Choroid plexus epithelial cell (primary cell): ENCODE data around the gene TBC1D10A.
"Not testable (repeated sequence)": the region's sequence is repeated elsewhere in the genome, so short reads cannot be mapped to it uniquely, and the experiment has no call there.

Source experiments
- DNase-seq: peaks from one replicate; pipeline ENCODE4 v3.0.0-alpha.2; 2010; ENCODE audit warnings: low read depth
- H3K4me3 ChIP-seq: 2 replicates; pipeline ENCODE4 v1.5.1; 2011; ENCODE audit warnings: low read depth, mild to moderate bottlenecking, control low read depth, low read length, moderate library complexity
- TF ChIP-seq, protein P1 (sequence below): conservative IDR thresholded peaks from 2 replicates; pipeline ENCODE4 v1.5.1; 2011; ENCODE audit warnings: low read depth, mild to moderate bottlenecking, control low read depth, inconsistent platforms, low read length, moderate library complexity

TBC1D10A gene

DNA sequence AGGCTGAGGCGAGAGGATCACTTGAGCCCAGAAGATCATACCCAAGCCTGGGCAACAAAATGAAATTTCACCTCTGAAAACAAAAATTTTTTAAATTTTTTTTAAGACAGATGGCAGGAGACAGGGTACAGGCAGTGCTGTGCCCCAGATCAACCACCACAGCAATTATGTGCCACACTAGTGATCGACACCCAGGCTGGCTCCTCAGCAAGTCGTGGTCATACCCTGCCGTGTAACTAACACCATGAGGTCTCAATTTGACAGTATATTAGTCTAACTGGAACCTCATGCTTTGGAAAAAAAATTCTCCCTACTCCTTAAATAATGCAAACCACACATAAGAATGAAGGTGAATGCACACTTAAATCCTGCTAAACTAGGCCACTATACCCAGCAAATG is 21.7 kb upstream of the TBC1D10A start:
- TF ChIP-seq, protein P1, sequence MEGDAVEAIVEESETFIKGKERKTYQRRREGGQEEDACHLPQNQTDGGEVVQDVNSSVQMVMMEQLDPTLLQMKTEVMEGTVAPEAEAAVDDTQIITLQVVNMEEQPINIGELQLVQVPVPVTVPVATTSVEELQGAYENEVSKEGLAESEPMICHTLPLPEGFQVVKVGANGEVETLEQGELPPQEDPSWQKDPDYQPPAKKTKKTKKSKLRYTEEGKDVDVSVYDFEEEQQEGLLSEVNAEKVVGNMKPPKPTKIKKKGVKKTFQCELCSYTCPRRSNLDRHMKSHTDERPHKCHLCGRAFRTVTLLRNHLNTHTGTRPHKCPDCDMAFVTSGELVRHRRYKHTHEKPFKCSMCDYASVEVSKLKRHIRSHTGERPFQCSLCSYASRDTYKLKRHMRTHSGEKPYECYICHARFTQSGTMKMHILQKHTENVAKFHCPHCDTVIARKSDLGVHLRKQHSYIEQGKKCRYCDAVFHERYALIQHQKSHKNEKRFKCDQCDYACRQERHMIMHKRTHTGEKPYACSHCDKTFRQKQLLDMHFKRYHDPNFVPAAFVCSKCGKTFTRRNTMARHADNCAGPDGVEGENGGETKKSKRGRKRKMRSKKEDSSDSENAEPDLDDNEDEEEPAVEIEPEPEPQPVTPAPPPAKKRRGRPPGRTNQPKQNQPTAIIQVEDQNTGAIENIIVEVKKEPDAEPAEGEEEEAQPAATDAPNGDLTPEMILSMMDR: no peak
- no peak for DNase-seq
- H3K4me3 ChIP-seq: no peak overlapping the region

DNA sequence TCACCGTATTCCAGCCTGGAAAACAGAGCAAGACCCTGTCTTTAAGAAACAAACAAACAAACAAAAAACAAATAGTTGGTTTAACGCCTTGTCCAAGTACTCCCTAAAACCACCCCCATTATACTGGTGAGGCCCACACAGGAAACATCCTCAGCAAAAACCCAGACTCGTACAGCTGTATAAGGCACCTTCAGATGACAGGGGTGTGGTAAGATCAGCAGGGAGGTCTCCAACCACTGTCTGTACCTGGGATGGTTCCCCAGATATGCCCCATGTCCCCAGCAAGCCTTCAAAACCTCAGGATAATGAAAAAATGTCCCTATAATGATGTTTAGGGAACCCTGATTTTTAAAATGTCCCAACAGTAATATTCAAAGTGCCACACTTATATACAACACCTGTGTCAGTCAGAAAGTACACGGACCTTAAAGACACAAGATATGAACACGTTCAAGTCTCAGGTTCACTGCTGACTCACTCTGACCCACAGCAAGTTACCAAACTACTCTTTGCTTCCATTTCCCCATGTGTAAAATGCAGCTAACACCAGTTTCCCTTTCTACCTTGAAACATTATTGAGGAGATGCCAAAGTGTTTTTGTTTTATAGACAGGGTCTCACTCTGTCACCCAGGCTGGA is 20.6 kb upstream of the TBC1D10A start:
- H3K4me3 ChIP-seq: no peak overlapping the region
- no peak for DNase-seq
- TF ChIP-seq, protein P1: no peak

DNA sequence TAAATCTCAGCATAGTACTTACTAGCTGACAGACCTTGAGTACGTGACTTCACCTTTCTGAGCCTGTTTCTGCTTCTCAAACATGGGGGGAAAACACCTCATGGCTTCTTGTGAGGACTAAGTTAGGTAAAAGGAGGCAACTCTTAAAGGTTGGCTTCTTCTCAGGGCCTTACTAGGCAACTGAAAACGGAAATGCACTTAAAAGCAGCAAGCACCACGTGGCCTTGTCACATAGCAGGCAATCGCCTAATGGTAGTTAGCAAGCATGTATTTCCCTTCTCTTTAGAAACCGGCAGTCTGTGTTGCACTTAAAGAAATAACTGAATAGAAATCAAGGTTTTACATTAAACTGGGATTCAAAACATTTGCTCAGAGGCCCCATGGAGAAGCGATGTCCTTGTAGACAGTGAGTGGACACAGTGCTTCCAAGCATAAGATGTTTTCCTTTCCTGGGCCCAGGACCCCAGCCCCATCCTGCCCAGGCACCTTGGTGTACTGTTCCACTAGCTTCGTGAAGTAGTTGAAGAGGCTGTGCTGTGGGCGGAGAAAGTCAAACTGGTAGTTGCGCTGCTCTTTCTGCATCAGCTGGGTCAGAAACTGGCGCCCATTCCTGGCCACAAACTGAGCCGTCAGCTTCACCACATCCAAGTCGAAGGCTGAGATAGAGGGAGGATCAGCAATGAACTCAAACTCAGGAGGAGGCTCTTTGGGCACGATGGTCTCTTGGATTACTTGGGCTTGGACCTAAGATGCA is 17.9 kb upstream of the TBC1D10A start:
- DNase-seq: no peak
- no peak overlapping the region for H3K4me3 ChIP-seq
- TF ChIP-seq, protein P1: no peak

DNA sequence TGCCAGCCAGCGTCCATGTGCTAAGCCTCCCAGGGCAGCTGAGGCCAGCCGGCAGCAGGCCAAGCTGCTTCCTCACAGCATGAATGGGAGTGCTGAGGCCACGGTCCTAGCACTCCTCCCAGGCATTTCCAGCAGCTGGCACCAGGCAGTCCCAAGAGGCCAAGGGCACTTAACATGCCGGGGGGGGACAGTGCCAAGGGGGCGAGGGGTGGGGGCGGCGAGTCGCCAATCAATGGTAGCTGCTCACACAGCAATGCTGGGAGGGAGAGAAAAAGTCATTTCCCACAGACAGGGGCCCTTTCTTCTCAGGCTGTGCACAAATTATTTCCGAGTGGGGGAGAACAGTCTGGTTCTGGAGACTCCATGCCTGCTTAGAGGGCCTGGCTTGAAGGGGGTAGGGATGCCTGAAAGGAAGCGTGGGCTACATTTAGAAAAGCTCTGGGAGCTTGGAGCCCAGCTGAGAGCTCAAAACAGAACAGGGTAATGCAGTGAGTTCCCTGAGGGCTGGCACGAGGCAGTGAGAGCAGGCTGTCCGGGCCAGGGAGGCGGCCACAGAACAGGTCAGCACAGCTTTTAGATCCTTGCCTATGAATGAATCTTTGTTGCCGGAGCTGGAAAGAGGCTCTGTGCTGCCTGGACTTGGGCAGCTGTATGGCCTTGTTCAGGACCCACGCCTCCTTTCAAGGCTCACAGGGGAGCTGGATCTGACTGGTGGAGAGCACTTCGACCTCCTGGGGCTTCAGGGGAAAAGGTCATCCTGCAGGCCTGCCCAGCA is 14.4 kb upstream of the TBC1D10A start:
- TF ChIP-seq, protein P1: no peak
- H3K4me3 ChIP-seq: no peak overlapping the region
- no peak for DNase-seq

DNA sequence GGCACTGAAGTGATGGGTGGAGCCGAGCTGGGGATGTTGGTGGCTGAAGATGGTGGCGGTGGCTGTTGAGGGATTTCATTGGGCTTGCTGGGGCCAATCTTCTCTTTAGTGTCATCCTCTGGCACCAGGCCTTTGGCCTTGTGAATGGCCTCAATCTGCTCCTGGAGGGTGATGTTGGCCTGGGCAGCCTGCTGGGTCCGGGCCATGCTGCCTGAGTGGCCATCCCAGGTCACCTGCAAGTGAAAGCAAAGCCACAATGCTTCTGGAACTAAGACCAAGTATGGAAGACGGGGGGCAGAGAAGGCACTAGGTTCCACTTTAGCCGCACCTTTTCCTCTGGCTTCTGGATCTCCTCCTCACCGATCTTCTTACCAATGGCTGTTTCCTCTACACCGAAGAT is 12.1 kb upstream of the TBC1D10A start:
- DNase-seq: no peak
- TF ChIP-seq, protein P1: no peak
- H3K4me3 ChIP-seq: no peak overlapping the region

DNA sequence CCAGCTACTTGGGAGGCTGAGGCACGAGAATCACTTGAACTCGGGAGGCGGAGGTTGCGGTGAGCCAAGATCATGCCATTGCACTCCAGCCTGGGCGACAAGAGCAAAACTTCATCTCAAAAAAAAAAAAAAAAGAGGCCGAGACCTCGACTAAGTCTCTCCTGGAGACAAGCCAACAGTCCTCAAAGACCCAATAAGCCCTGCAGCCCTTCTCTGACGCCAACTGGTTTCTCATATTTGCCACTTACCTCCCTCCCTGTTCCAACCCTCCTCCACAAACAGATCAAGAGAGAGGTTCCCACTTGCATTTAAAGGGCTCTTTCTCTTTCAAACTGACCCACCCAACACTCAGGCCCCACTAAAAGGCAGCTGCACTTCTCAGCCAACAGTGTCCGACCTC is 11.6 kb upstream of the TBC1D10A start:
- DNase-seq, H3K4me3 ChIP-seq: not testable (repeated sequence)

DNA sequence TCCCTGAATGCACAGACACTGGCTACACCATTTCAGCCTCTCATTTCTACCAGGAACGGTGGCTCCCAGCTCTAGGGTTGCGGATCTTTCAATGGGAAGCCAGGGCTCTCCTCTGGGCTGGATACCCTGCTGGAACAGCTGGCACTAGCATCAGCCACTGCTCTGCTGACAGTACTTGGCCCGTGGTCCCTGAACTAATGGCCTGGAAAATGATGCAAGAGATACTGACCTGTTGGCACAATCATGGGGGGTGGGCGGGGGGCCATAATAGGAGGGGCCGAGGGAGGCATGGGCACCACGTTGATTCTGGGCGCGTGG is 10.7 kb upstream of the TBC1D10A start:
- no peak for DNase-seq
- no peak overlapping the region for H3K4me3 ChIP-seq
- TF ChIP-seq, protein P1: no peak
